Measurements from ENCODE around the gene KRT39.

- no peak for TF ChIP-seq CTCF (conservative IDR thresholded peaks at IDR 0.05; ENCODE audit: low read depth, low read length)
- no peak for TF ChIP-seq EZH2 (IDR thresholded peaks at IDR 0.05; ENCODE audit: borderline replicate concordance, low read depth, low read length, poor library complexity, severe bottlenecking)
Measured at GRCh38 chr17:40931311-40931710, 35.4 kb downstream of the KRT39 start.

Measured in A673 (cell line).